NT2/D1 (cell line): Measurements from ENCODE around the gene BANP.

ENCODE experiments used
- DNase-seq: peaks from one replicate; pipeline ENCODE4 v3.0.0-alpha.2; 2011; ENCODE audit warnings: low read depth, low spot score
- H3K27me3 ChIP-seq: 2 replicates; pipeline ENCODE4 v1.6.0; 2011; ENCODE audit warnings: mild to moderate bottlenecking; ENCODE audit not compliant: insufficient read length, insufficient read depth
- H3K36me3 ChIP-seq: 2 replicates; pipeline ENCODE4 v1.6.1; 2011; ENCODE audit warnings: mild to moderate bottlenecking, low read length, mixed read lengths; ENCODE audit not compliant: insufficient read depth, insufficient read length
- H3K4me1 ChIP-seq: 2 replicates; pipeline ENCODE4 v1.5.1; 2011; ENCODE audit not compliant: insufficient read depth, insufficient read length
- H3K4me3 ChIP-seq: 2 replicates; pipeline ENCODE4 v1.5.1; 2011; ENCODE audit warnings: low read depth; ENCODE audit not compliant: insufficient read length
- H3K9ac ChIP-seq: 2 replicates; pipeline ENCODE4 v1.6.0; 2011; ENCODE audit warnings: low read depth; ENCODE audit not compliant: insufficient read length
- H3K9me3 ChIP-seq: 2 replicates; pipeline ENCODE4 v1.5.1; 2011; ENCODE audit warnings: mild to moderate bottlenecking, low read length; ENCODE audit not compliant: insufficient read depth
- SUZ12 ChIP-seq: IDR thresholded peaks from 2 replicates; pipeline ENCODE4 v1.6.1; 2011; ENCODE audit not compliant: insufficient read length, insufficient read depth; ENCODE audit errors: extremely low read depth
- YY1 ChIP-seq: IDR thresholded peaks from 2 replicates; pipeline ENCODE4 v1.6.1; 2011; ENCODE audit not compliant: insufficient read length, insufficient read depth
- ZNF274 ChIP-seq: IDR thresholded peaks from 2 replicates; pipeline ENCODE4 v1.6.1; 2011; ENCODE audit warnings: mild to moderate bottlenecking, low read depth, low read length

The BANP gene

GRCh38 chr16:87955302-87956097, 4.3 kb downstream of the BANP start:
- no peak overlapping the region for H3K9ac ChIP-seq

GRCh38 chr16:87956098-87956364, 4.8 kb downstream of the BANP start:
- Histone ChIP-seq H3K27me3 (no peaks in the 10 kb centered on the region), H3K9ac (no peak overlapping the region), H3K4me1 (peaks cover 15% of the 10 kb centered on the region), H3K36me3 (peaks cover 81% of the 10 kb centered on the region), H3K9me3 (no peaks in the 10 kb centered on the region), H3K4me3 (no peak overlapping the region)
- TF ChIP-seq SUZ12 (no peak), YY1 (no peak), ZNF274 (no peak)
- no peak for DNase-seq

More at GRCh38 chr16:87955302-87956097, 4.3 kb downstream of the BANP start:
- DNase-seq = no peak
- Histone ChIP-seq H3K4me3 (no peak overlapping the region), H3K36me3 (peaks cover 75% of the 10 kb centered on the region), H3K9me3 (no peaks in the 10 kb centered on the region), H3K27me3 (no peaks in the 10 kb centered on the region), H3K4me1 (peaks cover 15% of the 10 kb centered on the region)
- no peak for TF ChIP-seq SUZ12
- no peak for TF ChIP-seq ZNF274
- TF ChIP-seq YY1 = no peak

- Histone ChIP-seq H3K9me3 (no peaks in the 10 kb centered on the region), H3K36me3 (peaks cover 85% of the 10 kb centered on the region), H3K27me3 (no peaks in the 10 kb centered on the region), H3K4me3 (no peak overlapping the region), H3K9ac (no peak overlapping the region), H3K4me1 (peaks cover 15% of the 10 kb centered on the region)
- no peak for TF ChIP-seq SUZ12
- TF ChIP-seq ZNF274 = no peak
- TF ChIP-seq YY1 = no peak
- no peak for DNase-seq
These were observed 5.4 kb downstream of the BANP start for GRCh38 chr16:87956365-87957231.

GRCh38 chr16:87957296-87958094, 6.3 kb downstream of the BANP start:
- Histone ChIP-seq H3K4me3 (no peak overlapping the region), H3K27me3 (no peaks in the 10 kb centered on the region), H3K9me3 (no peaks in the 10 kb centered on the region), H3K4me1 (peaks cover 15% of the 10 kb centered on the region), H3K36me3 (peaks cover 82% of the 10 kb centered on the region), H3K9ac (no peak overlapping the region)
- DNase-seq = no peak
- TF ChIP-seq SUZ12 = no peak
- TF ChIP-seq ZNF274 = no peak
- TF ChIP-seq YY1 = no peak

GRCh38 chr16:87958632-87959031, 7.4 kb downstream of the BANP start:
- H3K36me3 ChIP-seq = peaks cover 77% of the 10 kb centered on the region
- peaks cover 12% of the 10 kb centered on the region for H3K4me1 ChIP-seq
- TF ChIP-seq SUZ12 = no peak
- no peak for TF ChIP-seq ZNF274
- TF ChIP-seq YY1 = no peak
- DNase-seq = no peak
- no peak overlapping the region for H3K9ac ChIP-seq
- H3K27me3 ChIP-seq = no peaks in the 10 kb centered on the region
- no peaks in the 10 kb centered on the region for H3K9me3 ChIP-seq
- H3K4me3 ChIP-seq = no peak overlapping the region

- H3K4me3 ChIP-seq = no peak overlapping the region
- peaks cover 12% of the 10 kb centered on the region for H3K4me1 ChIP-seq
- TF ChIP-seq SUZ12 (no peak), YY1 (no peak), ZNF274 (no peak)
- H3K27me3 ChIP-seq = no peaks in the 10 kb centered on the region
- DNase-seq = no peak
- H3K9me3 ChIP-seq = no peaks in the 10 kb centered on the region
- H3K9ac ChIP-seq = no peak overlapping the region
- H3K36me3 ChIP-seq = peaks cover 71% of the 10 kb centered on the region
These were observed 8.3 kb downstream of the BANP start for GRCh38 chr16:87959391-87959990.
